Thoracic aorta (tissue), 2 donors: ENCODE data around the gene CDC42BPA. TPM values are rescaled to one million over a fixed set of nuclear protein-coding genes. Genes with fewer than 3 reads are reported as not detected.

ENCODE experiments used
- ATAC-seq: fragments of 150-250 bp; one replicate; pipeline ENCODE4 v1.8.0; 2017; ENCODE audit warnings: low read depth; ENCODE audit not compliant: insufficient number of reproducible peaks, low FRiP score
- DNase-seq: peaks from one replicate; pipeline ENCODE4 v3.0.0-alpha.2; 2020; ENCODE audit warnings: low spot score
- H3K27ac ChIP-seq, 2 donors: fragments of 200-600 bp; sonication (generic); 1 replicate in 1 of 2; 2 replicates in 1 of 2; pipeline ENCODE4 v1.5.1; 2016; ENCODE audit warnings: mild to moderate bottlenecking in 2 of 2, moderate library complexity in 2 of 2
- H3K27me3 ChIP-seq: fragments of 200-600 bp; sonication (generic); replicated peaks from 2 replicates; pipeline ENCODE4 v1.6.0; 2016; ENCODE audit warnings: mild to moderate bottlenecking; ENCODE audit not compliant: insufficient read depth
- H3K36me3 ChIP-seq: fragments of 200-600 bp; sonication (generic); one replicate; pipeline ENCODE4 v1.5.1; 2016
- H3K4me1 ChIP-seq, 2 donors: fragments of 200-600 bp; sonication (generic); 1 replicate in 1 of 2; 2 replicates in 1 of 2; pipeline versions ENCODE4 v1.5.1 to v1.6.0; 2016; ENCODE audit warnings: low read depth in 2 of 2, mild to moderate bottlenecking in 1 of 2; ENCODE audit not compliant: control insufficient read depth in 1 of 2
- H3K4me3 ChIP-seq: fragments of 200-600 bp; sonication (generic); 2 replicates; pipeline ENCODE4 v1.5.1; 2016; ENCODE audit warnings: mild to moderate bottlenecking
- H3K9me3 ChIP-seq: fragments of 200-600 bp; sonication (generic); 2 replicates; pipeline ENCODE4 v1.5.1; 2016
- CTCF ChIP-seq: fragments of 200-600 bp; sonication (generic); IDR thresholded peaks from one replicate; pipeline ENCODE4 v1.5.1; 2019; ENCODE audit warnings: antibody characterized with exemption
- total RNA-seq, 2 donors: library from RNA; depleted of rRNA; stranded (reverse); fragments of >200 nt; gene quantifications; one replicate each; pipeline versions ENCODE4 v1.1.0 to v1.2.3, GENCODE V29; 2016

Gene CDC42BPA
- total RNA-seq, 2 donors from 2014 or later = 62.4 to 89.7 TPM

GRCh38 chr1:227363825-227364224 lies 45.5 kb upstream of the CDC42BPA start:
- no peaks in the 10 kb centered on the region for H3K36me3 ChIP-seq
- H3K27me3 ChIP-seq = no peaks in the 10 kb centered on the region
- no peak for TF ChIP-seq CTCF
- ATAC-seq (no peak), DNase-seq (no peak)
- H3K4me1 ChIP-seq = no peaks in the 10 kb centered on the region
- H3K27ac ChIP-seq = no peak overlapping the region
- H3K4me3 ChIP-seq = no peak overlapping the region
- H3K9me3 ChIP-seq = no peaks in the 10 kb centered on the region

- ATAC-seq (no peak), DNase-seq (no peak)
- TF ChIP-seq CTCF = no peak
- no peak overlapping the region for H3K27ac ChIP-seq
- no peaks in the 10 kb centered on the region for H3K27me3 ChIP-seq
- H3K4me3 ChIP-seq = no peak overlapping the region
- H3K36me3 ChIP-seq = no peaks in the 10 kb centered on the region
- peaks cover 0 to 3% of the 10 kb centered on the region in 2 donors for H3K4me1 ChIP-seq
- no peaks in the 10 kb centered on the region for H3K9me3 ChIP-seq
Measured at GRCh38 chr1:227362039-227362438, 43.7 kb upstream of the CDC42BPA start.

GRCh38 chr1:227357927-227358302 lies 39.6 kb upstream of the CDC42BPA start:
- Histone ChIP-seq H3K36me3 (no peaks in the 10 kb centered on the region), H3K27ac (peak overlapping the region in 1 of 2 donors; percentile 42), H3K27me3 (no peaks in the 10 kb centered on the region), H3K9me3 (no peaks in the 10 kb centered on the region), H3K4me1 (peaks cover 0 to 3% of the 10 kb centered on the region in 2 donors), H3K4me3 (no peak overlapping the region)
- no peak for TF ChIP-seq CTCF
- ATAC-seq (no peak), DNase-seq (no peak)

- Histone ChIP-seq H3K4me1 (peaks cover 0 to 3% of the 10 kb centered on the region in 2 donors), H3K27ac (peak overlapping the region in 1 of 2 donors; percentile 42)
Measured at GRCh38 chr1:227357171-227357926, 39.1 kb upstream of the CDC42BPA start.

More at GRCh38 chr1:227357171-227357926, 39.1 kb upstream of the CDC42BPA start:
- H3K4me3 ChIP-seq = no peak overlapping the region
- no peak for TF ChIP-seq CTCF
- ATAC-seq (no peak), DNase-seq (no peak)
- H3K36me3 ChIP-seq = no peaks in the 10 kb centered on the region
- no peaks in the 10 kb centered on the region for H3K27me3 ChIP-seq
- no peaks in the 10 kb centered on the region for H3K9me3 ChIP-seq
